Adrenal gland (tissue), 5 donors: ENCODE data around the gene ETFB.

ENCODE experiments used
- POLR2A ChIP-seq, 2 donors: fragments of 450-650 bp; IDR thresholded peaks; one replicate each; pipeline ENCODE4 v1.6.1; 2017; ENCODE audit warnings: antibody characterized with exemption in 2 of 2, mild to moderate bottlenecking in 2 of 2, moderate library complexity in 1 of 2
- TF ChIP-seq, protein P1 (sequence below), 6 experiments: fragments of 450-650 bp in 4 of 6; fragments of 200-600 bp in 2 of 6; sonication (generic) in 1 of 6; IDR thresholded peaks; 1 replicate in 5 of 6; 2 replicates in 1 of 6; pipeline versions ENCODE4 v1.5.1 to v1.8.0; 2016 to 2021; ENCODE audit warnings: antibody characterized with exemption in 6 of 6, mild to moderate bottlenecking in 2 of 6, moderate library complexity in 1 of 6
- donor health status: DM: no; HTN: no; CAD: no.

DNA sequence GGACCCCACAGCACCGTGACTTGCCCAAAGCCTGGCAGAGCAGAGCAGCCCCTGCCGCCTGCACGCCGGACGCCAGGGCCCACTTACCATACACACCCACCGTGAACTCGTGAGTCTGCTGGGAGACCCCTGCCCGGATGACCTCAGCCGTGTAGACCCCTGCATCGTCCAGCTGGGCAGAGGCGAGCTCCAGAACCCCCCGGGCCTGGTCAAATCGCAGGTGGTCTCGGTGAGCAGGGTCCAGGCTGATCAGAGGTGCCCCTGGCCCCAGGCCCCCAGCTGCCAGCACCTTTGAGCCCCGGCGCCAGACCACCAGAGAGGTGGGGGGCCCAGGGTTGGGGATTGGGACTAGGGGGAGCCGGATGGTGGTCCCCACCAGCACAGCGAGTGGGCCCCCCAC lies 25.1 kb downstream of the ETFB start:
- TF ChIP-seq, protein P1, sequence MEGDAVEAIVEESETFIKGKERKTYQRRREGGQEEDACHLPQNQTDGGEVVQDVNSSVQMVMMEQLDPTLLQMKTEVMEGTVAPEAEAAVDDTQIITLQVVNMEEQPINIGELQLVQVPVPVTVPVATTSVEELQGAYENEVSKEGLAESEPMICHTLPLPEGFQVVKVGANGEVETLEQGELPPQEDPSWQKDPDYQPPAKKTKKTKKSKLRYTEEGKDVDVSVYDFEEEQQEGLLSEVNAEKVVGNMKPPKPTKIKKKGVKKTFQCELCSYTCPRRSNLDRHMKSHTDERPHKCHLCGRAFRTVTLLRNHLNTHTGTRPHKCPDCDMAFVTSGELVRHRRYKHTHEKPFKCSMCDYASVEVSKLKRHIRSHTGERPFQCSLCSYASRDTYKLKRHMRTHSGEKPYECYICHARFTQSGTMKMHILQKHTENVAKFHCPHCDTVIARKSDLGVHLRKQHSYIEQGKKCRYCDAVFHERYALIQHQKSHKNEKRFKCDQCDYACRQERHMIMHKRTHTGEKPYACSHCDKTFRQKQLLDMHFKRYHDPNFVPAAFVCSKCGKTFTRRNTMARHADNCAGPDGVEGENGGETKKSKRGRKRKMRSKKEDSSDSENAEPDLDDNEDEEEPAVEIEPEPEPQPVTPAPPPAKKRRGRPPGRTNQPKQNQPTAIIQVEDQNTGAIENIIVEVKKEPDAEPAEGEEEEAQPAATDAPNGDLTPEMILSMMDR (IDR thresholded peaks at IDR 0.05) = no peak
- TF ChIP-seq POLR2A (IDR thresholded peaks at IDR 0.05) = no peak
